Hepatocyte (in vitro differentiated cells): Measurements from ENCODE around the gene WDR74.

Experiments
- CTCF ChIP-seq: fragments of 200-600 bp; sonication (generic); IDR thresholded peaks from 2 replicates; pipeline ENCODE4 v1.5.1; 2016; ENCODE audit warnings: antibody characterized with exemption, mild to moderate bottlenecking; ENCODE audit not compliant: poor library complexity
- EZH2 ChIP-seq: fragments of 200-600 bp; sonication (generic); IDR thresholded peaks from 2 replicates; pipeline ENCODE4 v1.6.1; 2016; ENCODE audit warnings: antibody characterized with exemption, mild to moderate bottlenecking, borderline replicate concordance

GRCh38 chr11:62882788-62883501 is 43.6 kb upstream of the WDR74 start:
- TF ChIP-seq CTCF (no peak), EZH2 (no peak)
